Measurements from ENCODE around the gene RBM6.
A peak's percentile ranks its signal among the peaks of the same experiment; 100 is the strongest.
"Not testable (repeated sequence)": the region's sequence is repeated elsewhere in the genome, so short reads cannot be mapped to it uniquely, and the experiment has no call there.

The RBM6 gene

DNA sequence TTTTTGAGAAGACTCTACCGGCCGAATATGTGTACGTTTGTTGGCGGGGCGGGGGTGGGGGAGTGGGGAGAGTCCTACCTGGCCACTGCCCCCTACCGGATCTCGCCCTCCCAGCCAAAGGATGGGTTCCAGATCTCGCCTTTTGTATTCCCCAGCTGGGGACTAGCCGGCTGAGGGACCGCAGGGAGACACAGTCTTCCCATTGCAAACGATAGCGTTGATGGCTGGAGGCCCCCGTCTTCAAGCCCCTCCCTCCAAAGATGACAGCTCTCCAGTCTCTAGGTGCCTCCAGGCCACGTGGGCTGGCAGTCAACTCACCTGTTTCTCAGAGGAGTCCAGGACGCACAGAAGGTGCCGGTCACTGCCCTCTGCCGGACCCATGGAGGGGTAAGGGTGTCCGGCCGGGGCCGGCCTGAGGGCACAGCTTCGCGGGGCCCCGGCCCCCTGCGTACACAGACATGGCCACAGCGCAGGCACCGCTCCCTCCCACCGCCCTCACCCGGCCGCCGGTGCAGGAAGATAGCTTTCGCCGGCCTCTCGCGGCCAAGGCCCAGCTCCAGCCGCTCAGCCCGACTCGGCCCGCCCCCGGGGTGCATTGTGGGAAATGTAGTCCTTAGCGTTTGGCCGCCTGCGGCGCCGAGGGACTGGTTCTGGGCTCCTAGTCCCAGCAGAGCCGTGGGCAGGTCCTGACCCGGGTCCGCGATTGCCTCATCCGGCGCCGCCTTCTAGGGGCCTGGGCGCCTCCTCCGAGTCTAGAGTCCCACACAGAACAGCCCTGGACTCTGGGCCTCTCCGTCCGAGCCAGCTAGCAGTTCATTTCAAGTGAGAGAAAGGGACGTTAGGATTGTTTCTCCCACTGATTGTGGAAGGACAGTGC lies 10.4 kb upstream of the RBM6 start, which contains the start of gene MON1A:
MON1A (minus strand) TSS at position 521 of the 877 bp plus-strand sequence. CDS start 16,465 bp downstream, outside the sequence.
- TF ChIP-seq, protein P1, sequence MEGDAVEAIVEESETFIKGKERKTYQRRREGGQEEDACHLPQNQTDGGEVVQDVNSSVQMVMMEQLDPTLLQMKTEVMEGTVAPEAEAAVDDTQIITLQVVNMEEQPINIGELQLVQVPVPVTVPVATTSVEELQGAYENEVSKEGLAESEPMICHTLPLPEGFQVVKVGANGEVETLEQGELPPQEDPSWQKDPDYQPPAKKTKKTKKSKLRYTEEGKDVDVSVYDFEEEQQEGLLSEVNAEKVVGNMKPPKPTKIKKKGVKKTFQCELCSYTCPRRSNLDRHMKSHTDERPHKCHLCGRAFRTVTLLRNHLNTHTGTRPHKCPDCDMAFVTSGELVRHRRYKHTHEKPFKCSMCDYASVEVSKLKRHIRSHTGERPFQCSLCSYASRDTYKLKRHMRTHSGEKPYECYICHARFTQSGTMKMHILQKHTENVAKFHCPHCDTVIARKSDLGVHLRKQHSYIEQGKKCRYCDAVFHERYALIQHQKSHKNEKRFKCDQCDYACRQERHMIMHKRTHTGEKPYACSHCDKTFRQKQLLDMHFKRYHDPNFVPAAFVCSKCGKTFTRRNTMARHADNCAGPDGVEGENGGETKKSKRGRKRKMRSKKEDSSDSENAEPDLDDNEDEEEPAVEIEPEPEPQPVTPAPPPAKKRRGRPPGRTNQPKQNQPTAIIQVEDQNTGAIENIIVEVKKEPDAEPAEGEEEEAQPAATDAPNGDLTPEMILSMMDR (IDR thresholded peaks at IDR 0.05; ENCODE audit: low read depth, low read length, missing control alignments): peak; percentile 33
- DNase-seq (ENCODE audit: low read depth): peak; percentile 29
- H3K4me3 ChIP-seq (ENCODE audit: low read depth, low read length): peak within 1 kb of the TSS; percentile 80
- in situ Hi-C loops (cut with HindIII; ENCODE audit: low sequenced_read_pairs): no loop called here

- TF ChIP-seq, protein P1 (IDR thresholded peaks at IDR 0.05; ENCODE audit: low read depth, low read length, missing control alignments): no peak
- DNase-seq (ENCODE audit: low read depth): no peak
- peak overlapping the region; percentile 80 for H3K4me3 ChIP-seq (ENCODE audit: low read depth, low read length)
- in situ Hi-C loops (cut with HindIII; ENCODE audit: low sequenced_read_pairs): no loop called here
These were observed 9.7 kb upstream of the RBM6 start for GRCh38 chr3:49930168-49930690.

GRCh38 chr3:49930922-49931321 lies 9.0 kb upstream of the RBM6 start:
- no peak for DNase-seq (ENCODE audit: low read depth)
- H3K4me3 ChIP-seq (ENCODE audit: low read depth, low read length): no peak overlapping the region
- TF ChIP-seq, protein P1 (IDR thresholded peaks at IDR 0.05; ENCODE audit: low read depth, low read length, missing control alignments): no peak
- in situ Hi-C loops (cut with HindIII; ENCODE audit: low sequenced_read_pairs): no loop called here

GRCh38 chr3:49932281-49932680 lies 7.7 kb upstream of the RBM6 start:
- H3K4me3 ChIP-seq (ENCODE audit: low read depth, low read length); DNase-seq (ENCODE audit: low read depth); in situ Hi-C loops (cut with HindIII; ENCODE audit: low sequenced_read_pairs): not testable (repeated sequence)

DNA sequence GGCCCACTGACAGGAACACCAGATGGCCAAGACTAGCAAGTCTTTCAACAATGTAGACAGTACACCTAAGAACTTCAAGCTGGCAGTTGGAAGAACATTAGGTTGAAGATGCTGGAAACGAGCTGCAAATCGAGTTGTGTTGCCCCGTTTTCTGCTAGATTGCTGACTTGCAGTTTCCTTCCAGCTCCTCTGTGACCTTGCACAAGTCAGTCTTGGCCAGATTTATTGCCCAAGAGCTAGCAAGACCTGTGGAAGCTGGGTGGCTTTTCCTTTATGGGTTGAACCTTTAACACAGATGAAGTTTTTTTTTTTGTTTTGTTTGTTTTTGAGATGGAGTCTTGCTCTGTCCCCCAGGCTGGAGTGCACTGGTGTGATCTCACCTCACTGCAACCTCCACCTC lies 2.9 kb upstream of the RBM6 start:
- DNase-seq (ENCODE audit: low read depth): no peak
- TF ChIP-seq, protein P1 (IDR thresholded peaks at IDR 0.05; ENCODE audit: low read depth, low read length, missing control alignments): no peak
- H3K4me3 ChIP-seq (ENCODE audit: low read depth, low read length): no peak overlapping the region
- in situ Hi-C loops (cut with HindIII; ENCODE audit: low sequenced_read_pairs): no loop called here

DNA sequence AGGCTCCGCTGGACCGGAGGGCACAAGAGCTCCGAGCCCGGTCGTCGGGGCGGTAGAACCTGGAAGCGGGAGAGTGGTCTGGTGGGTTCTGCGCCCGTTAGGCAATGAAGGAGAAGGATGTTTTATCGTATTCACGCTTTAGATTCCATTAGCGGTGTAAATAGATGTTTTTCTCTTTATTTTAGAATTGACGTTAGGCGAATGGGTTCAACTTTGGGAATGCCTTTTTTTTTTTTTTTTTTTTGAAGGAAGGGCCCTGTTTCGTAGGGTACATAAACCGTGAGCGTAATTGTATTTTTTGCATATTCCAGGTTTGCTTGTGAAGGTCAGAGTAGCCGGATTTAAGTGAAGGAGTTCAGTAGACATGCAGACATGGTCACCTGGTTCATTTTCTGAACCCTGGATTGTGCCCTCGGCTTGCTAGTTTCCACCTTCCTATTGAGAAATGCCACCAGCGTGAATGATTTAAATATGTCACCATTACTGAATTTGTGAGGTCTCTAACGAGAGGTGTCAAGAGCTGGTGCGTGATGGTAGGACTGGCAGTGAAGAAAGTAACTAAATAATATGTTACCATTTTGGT lies 808 bp downstream of the RBM6 start:
- peak overlapping the region; percentile 95 for H3K4me3 ChIP-seq (ENCODE audit: low read depth, low read length)
- TF ChIP-seq, protein P1 (IDR thresholded peaks at IDR 0.05; ENCODE audit: low read depth, low read length, missing control alignments): no peak
- DNase-seq (ENCODE audit: low read depth): no peak
- in situ Hi-C loops (cut with HindIII; ENCODE audit: low sequenced_read_pairs): no loop called here

DNA sequence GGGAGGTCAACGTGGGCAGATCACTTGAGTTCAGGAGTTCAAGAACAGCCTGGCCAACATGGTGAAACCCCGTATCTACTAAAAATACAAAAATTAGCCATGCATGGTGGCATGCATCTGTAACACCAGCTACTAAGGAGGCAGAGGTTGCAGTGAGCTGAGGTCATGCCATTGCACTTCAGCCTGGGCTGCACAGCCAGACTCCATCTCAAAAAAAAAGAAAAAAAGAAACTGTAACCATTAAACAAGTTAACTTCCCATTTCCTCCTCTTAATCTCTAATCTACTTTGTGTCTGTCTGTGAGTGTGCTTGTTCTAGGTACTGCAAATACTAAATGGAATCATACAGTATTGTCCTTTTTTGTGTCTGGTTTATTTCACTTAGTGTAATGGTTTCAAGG lies 2.7 kb downstream of the RBM6 start:
- no peak overlapping the region for H3K4me3 ChIP-seq (ENCODE audit: low read depth, low read length)
- in situ Hi-C loops (cut with HindIII; ENCODE audit: low sequenced_read_pairs): no loop called here
- TF ChIP-seq, protein P1 (IDR thresholded peaks at IDR 0.05; ENCODE audit: low read depth, low read length, missing control alignments): no peak
- no peak for DNase-seq (ENCODE audit: low read depth)

All from astrocyte of the cerebellum (primary cell).